ENCODE data around the gene SV2C.

- TF ChIP-seq CTCF (IDR thresholded peaks at IDR 0.05), result no peak
- no peak for TF ChIP-seq POLR2A (IDR thresholded peaks at IDR 0.05)
These were observed 211.4 kb downstream of the SV2C start for GRCh38 chr5:76294573-76294972.
